ENCODE measurements around the gene KRTAP5-4. TPM values are rescaled to one million over a fixed set of nuclear protein-coding genes. Genes with fewer than 3 reads are reported as not detected.
"Not testable (repeated sequence)": the region's sequence is repeated elsewhere in the genome, so short reads cannot be mapped to it uniquely, and the experiment has no call there.

The KRTAP5-4 gene
- total RNA-seq, 1 experiment from 2014 or later, result not detected

DNA sequence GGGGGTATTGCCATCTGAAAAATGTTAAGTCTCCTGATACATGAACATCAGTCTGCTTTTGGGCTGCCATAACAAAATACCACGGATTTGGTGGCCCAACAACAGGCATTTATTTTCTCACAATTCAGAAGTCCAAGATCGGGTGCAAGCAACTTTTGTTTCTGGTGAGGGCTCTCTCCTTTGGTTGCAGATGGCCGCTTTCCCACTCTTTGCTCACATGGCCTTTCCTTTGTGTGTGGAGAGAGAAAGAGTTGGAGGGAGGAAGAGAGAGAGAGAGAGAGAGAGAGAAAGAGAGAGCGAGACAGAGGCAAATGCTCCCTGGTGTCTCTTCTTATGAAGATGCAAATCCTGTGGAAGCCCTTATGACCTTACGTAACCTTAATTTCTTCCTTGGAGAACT is 21.3 kb downstream of the KRTAP5-4 start:
- H2AFZ ChIP-seq, result no peak overlapping the region
- BruUV-seq (replicated peaks), result no TSS peak
- H3K9me2 ChIP-seq (ENCODE audit: insufficient read depth), result no peaks in the 10 kb centered on the region
- intact Hi-C loops (cut with micrococcal nuclease; ENCODE audit: unreplicated experiment), result no loop called here
- H3K27me3 ChIP-seq (ENCODE audit: insufficient read depth, low read depth), result peaks cover 30% of the 10 kb centered on the region
- ChIA-PET CTCF (no interaction called here), POLR2A (ENCODE audit: unreplicated experiment) (no interaction called here)
- no peaks in the 10 kb centered on the region for H3K4me1 ChIP-seq (replicated peaks; ENCODE audit: insufficient read depth)
- no peak for DNase-seq
- no peaks in the 10 kb centered on the region for H4K20me1 ChIP-seq (ENCODE audit: insufficient read depth)
- no peak overlapping the region for H3K4me3 ChIP-seq
- H3K79me2 ChIP-seq (ENCODE audit: low read depth), result no peaks in the 10 kb centered on the region
- no peak overlapping the region for H3K27ac ChIP-seq
- no peaks in the 10 kb centered on the region for H3K36me3 ChIP-seq (ENCODE audit: low read depth)
- no peak overlapping the region for H3K4me2 ChIP-seq
- H3K9me3 ChIP-seq (ENCODE audit: insufficient read depth, low read depth), result no peaks in the 10 kb centered on the region
- H3F3A ChIP-seq (ENCODE audit: insufficient read depth, low read depth), result no peaks in the 10 kb centered on the region
- TF ChIP-seq EZH2 (IDR thresholded peaks at IDR 0.05; ENCODE audit: low read depth) (no peak), CTCF (conservative IDR thresholded peaks at IDR 0.05) (no peak)

- intact Hi-C loops (cut with micrococcal nuclease; ENCODE audit: unreplicated experiment), result no loop called here
- TF ChIP-seq EZH2 (IDR thresholded peaks at IDR 0.05; ENCODE audit: low read depth) (no peak), CTCF (conservative IDR thresholded peaks at IDR 0.05) (no peak)
- DNase-seq, result peak; percentile 19 to 61
- Histone ChIP-seq H3F3A (ENCODE audit: insufficient read depth, low read depth) (no peaks in the 10 kb centered on the region), H3K4me1 (replicated peaks; ENCODE audit: insufficient read depth) (no peaks in the 10 kb centered on the region), H3K9me2 (ENCODE audit: insufficient read depth) (no peaks in the 10 kb centered on the region), H3K4me2 (0 out of 2 replicates have a peak overlapping the region, but pooled peaks have one; percentile 19), H3K79me2 (ENCODE audit: low read depth) (no peaks in the 10 kb centered on the region), H3K27me3 (ENCODE audit: insufficient read depth, low read depth) (peaks cover 30% of the 10 kb centered on the region), H2AFZ (no peak overlapping the region), H3K9me3 (ENCODE audit: insufficient read depth, low read depth) (no peaks in the 10 kb centered on the region), H3K27ac (no peak overlapping the region), H3K36me3 (ENCODE audit: low read depth) (no peaks in the 10 kb centered on the region), H3K4me3 (no peak overlapping the region), H4K20me1 (ENCODE audit: insufficient read depth) (no peaks in the 10 kb centered on the region)
- BruUV-seq (replicated peaks), result no TSS peak
- POLR2A ChIA-PET (ENCODE audit: unreplicated experiment), result no interaction called here
- CTCF ChIA-PET, result no interaction called here
Measured at GRCh38 chr11:1598816-1599215, 23.1 kb downstream of the KRTAP5-4 start.

- H3K4me1 ChIP-seq (replicated peaks; ENCODE audit: insufficient read depth); H2AFZ ChIP-seq; intact Hi-C loops (cut with micrococcal nuclease; ENCODE audit: unreplicated experiment); CTCF ChIA-PET; H3K9me3 ChIP-seq (ENCODE audit: insufficient read depth, low read depth); H3F3A ChIP-seq (ENCODE audit: insufficient read depth, low read depth); H4K20me1 ChIP-seq (ENCODE audit: insufficient read depth); H3K4me3 ChIP-seq; H3K27ac ChIP-seq; H3K79me2 ChIP-seq (ENCODE audit: low read depth); DNase-seq; POLR2A ChIA-PET (ENCODE audit: unreplicated experiment); BruUV-seq (replicated peaks); H3K9me2 ChIP-seq (ENCODE audit: insufficient read depth); H3K36me3 ChIP-seq (ENCODE audit: low read depth): not testable (repeated sequence)
- peaks cover 30% of the 10 kb centered on the region for H3K27me3 ChIP-seq (ENCODE audit: insufficient read depth, low read depth)
- H3K4me2 ChIP-seq, result 0 out of 2 replicates have a peak overlapping the region, but pooled peaks have one; percentile 19
Measured at GRCh38 chr11:1598406-1598805, 23.5 kb downstream of the KRTAP5-4 start.

DNA sequence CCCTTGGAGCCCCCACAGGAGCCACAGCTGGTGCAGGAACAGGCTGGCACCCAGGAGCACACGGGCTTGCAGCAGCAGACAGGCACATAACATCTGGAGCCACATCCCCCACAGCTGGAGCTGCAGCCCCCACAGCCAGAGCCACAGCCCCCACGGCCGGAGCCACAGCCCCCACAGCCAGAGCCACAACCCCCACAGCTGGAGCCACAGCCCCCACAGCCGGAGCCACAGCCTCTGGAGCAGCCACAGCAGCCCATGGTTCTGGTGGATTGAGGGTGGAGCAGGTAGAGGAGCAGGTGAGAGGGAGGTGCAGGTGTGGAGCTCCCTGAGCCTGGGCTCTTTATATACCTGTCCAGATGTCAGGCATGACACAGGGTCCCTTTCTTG is 24.0 kb downstream of the KRTAP5-4 start, which contains the start of gene KRTAP5-2:
Gene KRTAP5-2 (minus strand): TSS at position 301 of the 387 bp plus-strand sequence. CDS start 44 bp downstream, at position 257.
- intact Hi-C loops (cut with micrococcal nuclease; ENCODE audit: unreplicated experiment), result no loop called here
- no TSS peak for BruUV-seq (replicated peaks)
- Histone ChIP-seq H3K27ac (no peak within 1 kb of the TSS), H3K4me3 (no peak within 1 kb of the TSS), H3F3A (ENCODE audit: insufficient read depth, low read depth) (no peaks in the 10 kb centered on the region), H3K9me2 (ENCODE audit: insufficient read depth) (no peaks in the 10 kb centered on the region), H3K36me3 (ENCODE audit: low read depth) (no peaks in the 10 kb centered on the region), H3K4me2 (0 out of 2 replicates have a peak within 1 kb of the TSS, but pooled peaks have one; percentile 19), H3K4me1 (replicated peaks; ENCODE audit: insufficient read depth) (no peaks in the 10 kb centered on the region), H3K79me2 (ENCODE audit: low read depth) (no peaks in the 10 kb centered on the region), H2AFZ (no peak within 1 kb of the TSS), H4K20me1 (ENCODE audit: insufficient read depth) (no peaks in the 10 kb centered on the region), H3K27me3 (ENCODE audit: insufficient read depth, low read depth) (peaks cover 31% of the 10 kb centered on the region), H3K9me3 (ENCODE audit: insufficient read depth, low read depth) (no peaks in the 10 kb centered on the region)
- TF ChIP-seq CTCF (conservative IDR thresholded peaks at IDR 0.05) (no peak), EZH2 (IDR thresholded peaks at IDR 0.05; ENCODE audit: low read depth) (no peak)
- ChIA-PET CTCF (no interaction called here), POLR2A (ENCODE audit: unreplicated experiment) (no interaction called here)
- DNase-seq, result no peak

Data from PC-9 (cell line).